Thoracic aorta (tissue), 2 donors: ENCODE results near the gene TBX4. TPM values are rescaled to one million over a fixed set of nuclear protein-coding genes. Genes with fewer than 3 reads are reported as not detected.

Experiments used
- ATAC-seq: fragments of 150-250 bp; one replicate; pipeline ENCODE4 v1.8.0; 2017; ENCODE audit warnings: low read depth; ENCODE audit not compliant: insufficient number of reproducible peaks, low FRiP score
- DNase-seq: peaks from one replicate; pipeline ENCODE4 v3.0.0-alpha.2; 2020; ENCODE audit warnings: low spot score
- H3K27ac ChIP-seq, 2 donors: fragments of 200-600 bp; sonication (generic); 1 replicate in 1 of 2; 2 replicates in 1 of 2; pipeline ENCODE4 v1.5.1; 2016; ENCODE audit warnings: mild to moderate bottlenecking in 2 of 2, moderate library complexity in 2 of 2
- H3K27me3 ChIP-seq: fragments of 200-600 bp; sonication (generic); replicated peaks from 2 replicates; pipeline ENCODE4 v1.6.0; 2016; ENCODE audit warnings: mild to moderate bottlenecking; ENCODE audit not compliant: insufficient read depth
- H3K36me3 ChIP-seq: fragments of 200-600 bp; sonication (generic); one replicate; pipeline ENCODE4 v1.5.1; 2016
- H3K4me1 ChIP-seq, 2 donors: fragments of 200-600 bp; sonication (generic); 1 replicate in 1 of 2; 2 replicates in 1 of 2; pipeline versions ENCODE4 v1.5.1 to v1.6.0; 2016; ENCODE audit warnings: low read depth in 2 of 2, mild to moderate bottlenecking in 1 of 2; ENCODE audit not compliant: control insufficient read depth in 1 of 2
- H3K4me3 ChIP-seq: fragments of 200-600 bp; sonication (generic); 2 replicates; pipeline ENCODE4 v1.5.1; 2016; ENCODE audit warnings: mild to moderate bottlenecking
- H3K9me3 ChIP-seq: fragments of 200-600 bp; sonication (generic); 2 replicates; pipeline ENCODE4 v1.5.1; 2016
- CTCF ChIP-seq: fragments of 200-600 bp; sonication (generic); IDR thresholded peaks from one replicate; pipeline ENCODE4 v1.5.1; 2019; ENCODE audit warnings: antibody characterized with exemption
- total RNA-seq, 2 donors: library from RNA; depleted of rRNA; stranded (reverse); fragments of >200 nt; gene quantifications; one replicate each; pipeline versions ENCODE4 v1.1.0 to v1.2.3, GENCODE V29; 2016

TBX4 gene
- total RNA-seq, 2 donors from 2014 or later: not detected

- H3K27ac ChIP-seq: no peak overlapping the region
- peaks cover 13% of the 10 kb centered on the region for H3K27me3 ChIP-seq
- no peak for DNase-seq
- no peak overlapping the region for H3K4me3 ChIP-seq
- no peak for ATAC-seq
- no peaks in the 10 kb centered on the region for H3K9me3 ChIP-seq
- no peaks in the 10 kb centered on the region for H3K36me3 ChIP-seq
- H3K4me1 ChIP-seq: peaks cover 0 to 35% of the 10 kb centered on the region in 2 donors
- TF ChIP-seq CTCF: no peak
Measured at GRCh38 chr17:61418449-61418848, 33.8 kb upstream of the TBX4 start.

GRCh38 chr17:61419496-61420046 is 32.7 kb upstream of the TBX4 start:
- Histone ChIP-seq H3K36me3 (no peaks in the 10 kb centered on the region), H3K9me3 (no peaks in the 10 kb centered on the region), H3K27ac (no peak overlapping the region), H3K4me1 (peaks cover 0 to 25% of the 10 kb centered on the region in 2 donors), H3K27me3 (peaks cover 13% of the 10 kb centered on the region), H3K4me3 (no peak overlapping the region)
- no peak for DNase-seq
- no peak for ATAC-seq
- TF ChIP-seq CTCF: no peak

GRCh38 chr17:61420052-61420451 is 32.2 kb upstream of the TBX4 start:
- Histone ChIP-seq H3K4me1 (peaks cover 0 to 21% of the 10 kb centered on the region in 2 donors), H3K9me3 (no peaks in the 10 kb centered on the region), H3K36me3 (no peaks in the 10 kb centered on the region), H3K27me3 (peaks cover 13% of the 10 kb centered on the region), H3K4me3 (no peak overlapping the region), H3K27ac (no peak overlapping the region)
- ATAC-seq: no peak
- TF ChIP-seq CTCF: no peak
- no peak for DNase-seq

- DNase-seq (no peak), ATAC-seq (no peak)
- peaks cover 13% of the 10 kb centered on the region for H3K27me3 ChIP-seq
- no peak for TF ChIP-seq CTCF
- H3K36me3 ChIP-seq: no peaks in the 10 kb centered on the region
- H3K4me1 ChIP-seq: peaks cover 0 to 13% of the 10 kb centered on the region in 2 donors
- no peaks in the 10 kb centered on the region for H3K9me3 ChIP-seq
- no peak overlapping the region for H3K4me3 ChIP-seq
- H3K27ac ChIP-seq: no peak overlapping the region
Measured at GRCh38 chr17:61420745-61421398, 31.4 kb upstream of the TBX4 start.

GRCh38 chr17:61421460-61421859 is 30.8 kb upstream of the TBX4 start:
- Histone ChIP-seq H3K4me1 (peaks cover 0 to 7% of the 10 kb centered on the region in 2 donors), H3K36me3 (no peaks in the 10 kb centered on the region), H3K27ac (no peak overlapping the region), H3K9me3 (no peaks in the 10 kb centered on the region), H3K4me3 (no peak overlapping the region), H3K27me3 (peaks cover 13% of the 10 kb centered on the region)
- no peak for DNase-seq
- no peak for ATAC-seq
- TF ChIP-seq CTCF: no peak
